Stimulated activated CD8-positive, alpha-beta memory T cell treated with anti-CD3 and anti-CD28 coated beads, Interleukin-7, amount 100 ng/mL, for 1 hour (primary cell): ENCODE measurements around the gene HOMER3.

ENCODE experiments used
- DNase-seq, 2 donors: peaks; one replicate each; pipeline ENCODE4 v3.0.0-alpha.2; 2020; ENCODE audit warnings: low read depth in 2 of 2

Gene HOMER3

DNA sequence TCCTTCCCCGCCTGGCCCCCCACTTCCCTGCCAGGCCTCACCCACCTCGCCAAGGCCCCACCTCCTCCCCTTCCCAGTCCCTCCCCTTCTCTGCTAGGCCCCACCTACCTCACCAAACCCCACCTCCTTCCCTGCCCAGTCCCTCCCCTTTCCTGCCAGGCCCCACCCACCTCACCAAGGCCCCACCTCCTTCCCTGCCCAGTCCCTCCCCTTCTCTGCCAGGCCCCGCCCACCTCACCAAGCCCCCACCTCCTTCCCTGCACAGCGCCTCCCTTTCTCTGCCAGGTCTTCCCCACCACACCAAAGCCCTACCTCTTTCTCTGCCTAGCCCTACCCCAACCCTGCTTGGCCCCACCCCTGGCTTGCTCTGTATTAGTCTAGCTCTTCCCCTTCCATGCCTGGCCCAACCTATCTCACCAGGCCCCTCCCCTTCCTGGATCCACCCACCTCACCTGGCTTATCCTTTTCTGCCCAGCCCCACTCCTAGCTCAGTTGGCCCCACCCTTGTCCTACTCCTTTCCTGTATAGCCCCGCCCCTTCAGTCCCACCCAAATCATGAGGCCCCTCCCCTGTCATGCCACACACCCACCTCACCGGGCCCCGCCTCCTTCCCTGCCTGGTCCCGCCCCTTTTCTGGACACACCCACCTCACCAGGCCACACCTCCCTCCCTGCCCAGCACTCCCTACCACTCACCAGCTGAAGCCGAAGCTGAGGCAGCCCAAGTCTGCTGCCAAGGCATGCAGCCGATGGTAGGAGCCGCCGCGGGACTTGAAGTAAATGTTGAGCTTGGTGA lies 61.2 kb downstream of the HOMER3 start:
- no peak for DNase-seq
